Stimulated activated CD4-positive, alpha-beta T cell treated with anti-CD3 and anti-CD28 coated beads, TNF-alpha, amount 100 ng/mL, for 24 hours (primary cell): Measurements from ENCODE around the gene MAP3K7.

ENCODE experiments used
- DNase-seq, 3 experiments: peaks; one replicate each; pipeline ENCODE4 v3.0.0-alpha.2; 2020; ENCODE audit warnings: low read depth in 3 of 3

The MAP3K7 gene

GRCh38 chr6:90530882-90531281 is 56.0 kb downstream of the MAP3K7 start:
- DNase-seq: no peak

- no peak for DNase-seq
Measured at GRCh38 chr6:90525421-90525820, 61.5 kb downstream of the MAP3K7 start.

- DNase-seq: no peak
Measured at GRCh38 chr6:90523779-90524310, 63.0 kb downstream of the MAP3K7 start.

GRCh38 chr6:90521955-90522354 is 64.9 kb downstream of the MAP3K7 start:
- DNase-seq: no peak

GRCh38 chr6:90516074-90516660 is 70.7 kb downstream of the MAP3K7 start:
- no peak for DNase-seq

GRCh38 chr6:90514496-90514895 is 72.4 kb downstream of the MAP3K7 start:
- no peak for DNase-seq

GRCh38 chr6:90508753-90509152 is 78.1 kb downstream of the MAP3K7 start:
- DNase-seq: no peak

GRCh38 chr6:90502866-90503407 is 83.9 kb downstream of the MAP3K7 start:
- DNase-seq: no peak

GRCh38 chr6:90502381-90502780 is 84.5 kb downstream of the MAP3K7 start:
- DNase-seq: no peak

- no peak for DNase-seq
Measured at GRCh38 chr6:90500458-90500857, 86.4 kb downstream of the MAP3K7 start.

- no peak for DNase-seq
Measured at GRCh38 chr6:90497411-90497810, 89.5 kb downstream of the MAP3K7 start.

GRCh38 chr6:90496258-90497016 is 90.4 kb downstream of the MAP3K7 start:
- no peak for DNase-seq

GRCh38 chr6:90495216-90495817 is 91.6 kb downstream of the MAP3K7 start:
- no peak for DNase-seq

- no peak for DNase-seq
Measured at GRCh38 chr6:90494067-90494780, 92.6 kb downstream of the MAP3K7 start.

GRCh38 chr6:90493332-90493731 is 93.5 kb downstream of the MAP3K7 start:
- no peak for DNase-seq

GRCh38 chr6:90492798-90493197 is 94.1 kb downstream of the MAP3K7 start:
- no peak for DNase-seq

- no peak for DNase-seq
Measured at GRCh38 chr6:90492369-90492768, 94.5 kb downstream of the MAP3K7 start.

- DNase-seq: no peak
Measured at GRCh38 chr6:90490030-90490716, 96.7 kb downstream of the MAP3K7 start.

GRCh38 chr6:90488816-90489215 is 98.1 kb downstream of the MAP3K7 start:
- DNase-seq: no peak

GRCh38 chr6:90485635-90486277 is 101.1 kb downstream of the MAP3K7 start:
- DNase-seq: no peak

- DNase-seq: no peak
Measured at GRCh38 chr6:90484903-90485302, 102.0 kb downstream of the MAP3K7 start.
